ENCODE data around the gene NRCAM. TPM values are rescaled to one million over a fixed set of nuclear protein-coding genes. Genes with fewer than 3 reads are reported as not detected.

The NRCAM gene
- total and polyA plus RNA-seq, 10 of the 15 experiments (the other 5 are each of a cell fraction or from before 2014, with no cell fraction given): 0.30 to 2.0 (median 1.0) TPM

DNA sequence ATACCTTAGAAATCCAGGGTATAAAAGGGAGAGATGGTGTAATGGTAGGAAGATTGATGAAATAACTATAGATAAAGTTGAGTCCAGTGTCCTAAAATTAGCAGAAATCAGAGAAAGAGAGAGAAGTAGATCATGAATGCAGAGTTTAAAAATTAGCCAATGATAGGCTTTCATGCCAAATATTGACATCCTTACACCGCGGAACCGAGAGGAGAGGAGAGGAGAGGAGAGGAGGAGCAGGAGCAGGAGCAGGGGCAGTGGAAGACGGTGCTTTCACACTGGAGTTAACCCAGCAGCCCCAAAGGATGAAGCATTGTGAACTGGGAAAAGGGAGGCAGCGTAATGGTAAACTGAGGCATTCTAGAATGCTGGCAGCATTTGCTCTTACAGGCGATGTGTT is 291.9 kb downstream of the NRCAM start:
- no peak overlapping the region for H3K27ac ChIP-seq (ENCODE audit: control insufficient read depth, insufficient read depth)
- CTCF ChIA-PET: no interaction called here
- no peak overlapping the region for H2AFZ ChIP-seq (ENCODE audit: control insufficient read depth, low read depth, low read length)
- H4K20me1 ChIP-seq (ENCODE audit: control insufficient read depth, insufficient read depth): no peaks in the 10 kb centered on the region
- 51% methylated on average over 6 of the region's 6 CpGs for WGBS (ENCODE audit: insufficient coverage, insufficient replicate concordance, low lambda C conversion rate, missing lambda C conversion rate)
- no TSS peak for BruUV-seq (replicated peaks)
- intact Hi-C loops (cut with micrococcal nuclease; ENCODE audit: unreplicated experiment): no loop called here
- DNase-seq (ENCODE audit: low read depth, low spot score) (no peak), FAIRE-seq (no peak), ATAC-seq (no peak)
- H3K4me3 ChIP-seq: no peak overlapping the region
- H3K79me2 ChIP-seq (ENCODE audit: control insufficient read depth, insufficient read depth, low read length): no peaks in the 10 kb centered on the region
- no peak overlapping the region for H3K9ac ChIP-seq (ENCODE audit: control insufficient read depth, insufficient read depth, low read length)
- H3K36me3 ChIP-seq (ENCODE audit: control insufficient read depth in 2 of 2, insufficient read depth in 2 of 2, low read length in 1 of 2): no peaks in the 10 kb centered on the region
- SMC1A ChIA-PET (ENCODE audit: uncharacterized antibody, unreplicated experiment): no interaction called here
- in situ Hi-C loops (cut with MboI): no loop called here
- no peaks in the 10 kb centered on the region for H3K4me1 ChIP-seq (ENCODE audit: control insufficient read depth, insufficient read depth, low read length)
- RAD21 ChIA-PET (ENCODE audit: unreplicated experiment): no interaction called here
- POLR2A ChIA-PET: no interaction called here
- no peaks in the 10 kb centered on the region for H3K9me3 ChIP-seq (replicated peaks; ENCODE audit: control insufficient read depth, insufficient read depth, low read length)
- H3K4me2 ChIP-seq (ENCODE audit: control insufficient read depth, insufficient read depth): no peak overlapping the region
- H3K27me3 ChIP-seq (replicated peaks in 1 of 2; ENCODE audit: control insufficient read depth in 2 of 2, insufficient read depth in 2 of 2, low read length in 1 of 2): no peaks in the 10 kb centered on the region; a peak in 1 of 4 replicates
- TF ChIP-seq CREM (IDR thresholded peaks at IDR 0.05; ENCODE audit: low read depth) (no peak), ZNF687 (IDR thresholded peaks at IDR 0.05) (no peak), BMI1 (IDR thresholded peaks at IDR 0.05; ENCODE audit: borderline replicate concordance) (no peak), PBX3 (IDR thresholded peaks at IDR 0.05; ENCODE audit: insufficient replicate concordance, low read depth, low read length) (no peak), SUPT20H (IDR thresholded peaks at IDR 0.05; ENCODE audit: borderline replicate concordance, control insufficient read depth, low read depth, low read length) (no peak), CBX3 (IDR thresholded peaks at IDR 0.05; ENCODE audit: borderline replicate concordance, low read depth) (no peak), CBFB (IDR thresholded peaks at IDR 0.05; ENCODE audit: low read depth) (no peak), HCFC1 (IDR thresholded peaks at IDR 0.05; ENCODE audit: low read length) (no peak), HSF1 (IDR thresholded peaks at IDR 0.05; ENCODE audit: low read depth, low read length) (no peak), DPF2 (IDR thresholded peaks at IDR 0.05) (no peak), NR2C1 (IDR thresholded peaks at IDR 0.05) (no peak), NRF1 (conservative IDR thresholded peaks at IDR 0.05; ENCODE audit: low read depth, low read length) (no peak), KAT2A (conservative IDR thresholded peaks at IDR 0.05; ENCODE audit: control insufficient read depth, low read depth, low read length) (no peak), IKZF2 (IDR thresholded peaks at IDR 0.05) (no peak), NFYA (IDR thresholded peaks at IDR 0.05; ENCODE audit: borderline replicate concordance, low read depth, low read length) (no peak), NBN (IDR thresholded peaks at IDR 0.05) (no peak), MTA2 (IDR thresholded peaks at IDR 0.05; ENCODE audit: low read depth) (no peak)
- TF ChIP-seq, protein P1, sequence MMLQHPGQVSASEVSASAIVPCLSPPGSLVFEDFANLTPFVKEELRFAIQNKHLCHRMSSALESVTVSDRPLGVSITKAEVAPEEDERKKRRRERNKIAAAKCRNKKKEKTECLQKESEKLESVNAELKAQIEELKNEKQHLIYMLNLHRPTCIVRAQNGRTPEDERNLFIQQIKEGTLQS (IDR thresholded peaks at IDR 0.05; ENCODE audit: borderline replicate concordance, extremely low read depth, low read depth, low read length): no peak
